Activated CD4-positive, alpha-beta T cell treated with anti-CD3 and anti-CD28 coated beads, Interleukin-2, amount 10 ng/mL, durations not matched to agents 7 days and 5 days (primary cell): Measurements from ENCODE around the gene TRMU. TPM values are rescaled to one million over a fixed set of nuclear protein-coding genes. Genes with fewer than 3 reads are reported as not detected.
"Not testable (repeated sequence)": the region's sequence is repeated elsewhere in the genome, so short reads cannot be mapped to it uniquely, and the experiment has no call there.

Experiments
- CTCF ChIA-PET: fragments of 350-600 bp; sonication (Branson Sonifier 250); formaldehyde crosslinking; loops from one replicate; lab custom pipeline; 2021; ENCODE audit warnings: antibody characterized with exemption; lab: Charles Lee
- POLR2A ChIA-PET: fragments of 350-600 bp; sonication (Branson Sonifier 250); formaldehyde crosslinking; loops from one replicate; lab custom pipeline; 2021; ENCODE audit warnings: antibody characterized with exemption; lab: Charles Lee
- DNase-seq: peaks from one replicate; pipeline ENCODE4 v3.0.0-alpha.2; 2020
- H3K27ac Mint-ChIP-seq: one replicate; pipeline ENCODE4 v1.8.0; 2021; ENCODE audit warnings: mild to moderate bottlenecking, moderate library complexity, mixed read lengths
- H3K27me3 Mint-ChIP-seq: one replicate; pipeline ENCODE4 v1.8.0; 2021; ENCODE audit warnings: mixed read lengths
- H3K36me3 Mint-ChIP-seq: one replicate; pipeline ENCODE4 v1.8.0; 2021; ENCODE audit warnings: low read depth, mixed read lengths
- H3K4me1 Mint-ChIP-seq: one replicate; pipeline ENCODE4 v1.8.0; 2021; ENCODE audit warnings: mixed read lengths
- H3K4me3 Mint-ChIP-seq: one replicate; pipeline ENCODE4 v1.8.0; 2021; ENCODE audit warnings: mild to moderate bottlenecking, moderate library complexity, mixed read lengths
- H3K9me3 Mint-ChIP-seq: one replicate; pipeline ENCODE4 v1.8.0; 2021; ENCODE audit warnings: mixed read lengths
- total RNA-seq, 2 experiments: library from RNA; stranded (reverse); gene quantifications; one replicate each; pipeline ENCODE4 v1.2.3, GENCODE V29; 2021

TRMU gene
- total RNA-seq, 2 experiments from 2014 or later = 74.3 to 74.4 TPM

- no peak overlapping the region for H3K4me3 Mint-ChIP-seq
- DNase-seq = no peak
- H3K9me3 Mint-ChIP-seq = no peaks in the 10 kb centered on the region
- no peaks in the 10 kb centered on the region for H3K27me3 Mint-ChIP-seq
- ChIA-PET POLR2A (no interaction called here), CTCF (no interaction called here)
- peaks cover 7% of the 10 kb centered on the region for H3K4me1 Mint-ChIP-seq
- no peaks in the 10 kb centered on the region for H3K36me3 Mint-ChIP-seq
- no peak overlapping the region for H3K27ac Mint-ChIP-seq
These were observed 59.1 kb downstream of the TRMU start for GRCh38 chr22:46394622-46395021.

DNA sequence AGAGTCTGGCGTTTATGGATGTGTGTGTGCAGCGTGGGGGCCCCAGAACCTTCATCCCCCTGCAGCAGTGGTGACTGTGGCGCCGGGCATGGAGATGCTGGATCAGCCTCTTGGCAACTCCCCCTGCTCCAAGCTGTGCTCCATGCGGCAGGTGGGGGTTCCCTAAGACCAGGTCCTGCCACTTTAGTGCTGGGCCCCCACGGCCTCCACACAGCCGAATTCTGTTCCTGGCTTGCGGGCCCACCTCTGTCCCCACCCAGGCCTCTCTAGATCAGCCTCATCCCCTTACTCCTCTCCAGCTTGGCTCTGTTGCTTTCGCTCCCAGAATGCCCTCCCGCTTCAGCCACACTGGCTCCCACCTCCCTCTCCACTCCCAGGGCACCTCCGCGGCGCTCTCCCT lies 59.6 kb downstream of the TRMU start:
- Mint-ChIP-seq H3K27ac (no peak overlapping the region), H3K27me3 (no peaks in the 10 kb centered on the region)
- CTCF ChIA-PET = no interaction called here

DNA sequence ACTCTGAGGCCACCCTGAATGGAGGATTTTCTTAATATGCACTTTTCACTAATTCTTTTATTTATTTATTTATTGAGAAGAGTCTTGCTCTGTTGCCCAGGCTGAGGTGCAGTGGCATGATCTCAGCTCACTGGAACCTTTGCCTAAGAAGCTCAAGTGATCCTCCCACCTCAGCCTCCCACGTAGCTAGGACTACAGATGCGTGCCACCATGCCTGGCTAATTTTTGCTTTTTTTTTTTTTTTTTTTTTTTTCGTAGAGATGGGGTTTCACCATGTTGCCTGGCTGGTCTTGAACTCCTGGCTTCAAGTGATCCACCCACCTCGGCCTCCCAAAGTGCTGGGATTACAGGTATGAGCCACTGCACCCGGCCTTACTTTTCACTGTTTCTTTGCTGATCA lies 61.5 kb downstream of the TRMU start:
- DNase-seq, H3K4me3 Mint-ChIP-seq, H3K4me1 Mint-ChIP-seq, H3K36me3 Mint-ChIP-seq, H3K27me3 Mint-ChIP-seq, H3K9me3 Mint-ChIP-seq, POLR2A ChIA-PET: not testable (repeated sequence)
- peak overlapping the region; percentile 50 for H3K27ac Mint-ChIP-seq
- CTCF ChIA-PET = interaction anchor here (1.6 kb wide), 1 partner anchor 29 kb away, joined by 3 read pairs; no protein-coding TSS in a partner anchor

More for the DNA sequence above, 59.6 kb downstream of the TRMU start:
- Mint-ChIP-seq H3K4me3 (no peak overlapping the region), H3K36me3 (no peaks in the 10 kb centered on the region), H3K4me1 (peaks cover 7% of the 10 kb centered on the region), H3K9me3 (no peaks in the 10 kb centered on the region)
- POLR2A ChIA-PET = no interaction called here
- DNase-seq = no peak

- no peak for DNase-seq
These were observed 62.0 kb downstream of the TRMU start for GRCh38 chr22:46397514-46397913.

DNA sequence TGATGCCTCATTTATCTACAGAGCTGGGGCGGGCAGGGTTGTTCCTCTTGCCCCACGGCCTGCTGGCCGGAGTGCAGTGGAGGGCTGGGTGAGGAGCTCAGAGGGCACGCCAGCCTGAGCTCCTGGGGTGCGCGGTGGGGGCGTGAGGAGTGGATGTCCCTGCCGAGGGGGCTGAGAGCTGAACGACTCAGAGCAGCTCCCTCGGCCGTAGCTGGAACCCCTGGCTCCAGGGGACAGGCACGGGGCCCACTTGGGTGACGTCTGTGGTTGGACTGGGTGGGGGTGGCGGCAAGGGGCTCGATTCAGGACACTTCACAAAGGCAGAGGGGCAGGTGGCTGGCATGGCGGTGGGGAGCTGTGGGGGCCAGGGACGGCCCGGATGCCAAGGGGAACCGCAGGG lies 62.4 kb downstream of the TRMU start:
- no peak overlapping the region for H3K4me3 Mint-ChIP-seq
- POLR2A ChIA-PET = no interaction called here
- CTCF ChIA-PET = interaction anchor here (1.6 kb wide), 1 partner anchor 30 kb away, joined by 3 read pairs; no protein-coding TSS in a partner anchor
- no peaks in the 10 kb centered on the region for H3K36me3 Mint-ChIP-seq
- no peak for DNase-seq
- peaks cover 7% of the 10 kb centered on the region for H3K4me1 Mint-ChIP-seq
- no peaks in the 10 kb centered on the region for H3K9me3 Mint-ChIP-seq
- H3K27me3 Mint-ChIP-seq = peaks cover 4% of the 10 kb centered on the region
- no peak overlapping the region for H3K27ac Mint-ChIP-seq

More at GRCh38 chr22:46397514-46397913, 62.0 kb downstream of the TRMU start:
- no peaks in the 10 kb centered on the region for H3K36me3 Mint-ChIP-seq
- CTCF ChIA-PET = interaction anchor here (1.6 kb wide), 1 partner anchor 30 kb away, joined by 3 read pairs; no protein-coding TSS in a partner anchor
- H3K4me3 Mint-ChIP-seq = no peak overlapping the region
- H3K27ac Mint-ChIP-seq = peak overlapping the region; percentile 50
- peaks cover under 1% of the 10 kb centered on the region for H3K27me3 Mint-ChIP-seq
- no peaks in the 10 kb centered on the region for H3K9me3 Mint-ChIP-seq
- peaks cover 7% of the 10 kb centered on the region for H3K4me1 Mint-ChIP-seq
- POLR2A ChIA-PET = no interaction called here

DNA sequence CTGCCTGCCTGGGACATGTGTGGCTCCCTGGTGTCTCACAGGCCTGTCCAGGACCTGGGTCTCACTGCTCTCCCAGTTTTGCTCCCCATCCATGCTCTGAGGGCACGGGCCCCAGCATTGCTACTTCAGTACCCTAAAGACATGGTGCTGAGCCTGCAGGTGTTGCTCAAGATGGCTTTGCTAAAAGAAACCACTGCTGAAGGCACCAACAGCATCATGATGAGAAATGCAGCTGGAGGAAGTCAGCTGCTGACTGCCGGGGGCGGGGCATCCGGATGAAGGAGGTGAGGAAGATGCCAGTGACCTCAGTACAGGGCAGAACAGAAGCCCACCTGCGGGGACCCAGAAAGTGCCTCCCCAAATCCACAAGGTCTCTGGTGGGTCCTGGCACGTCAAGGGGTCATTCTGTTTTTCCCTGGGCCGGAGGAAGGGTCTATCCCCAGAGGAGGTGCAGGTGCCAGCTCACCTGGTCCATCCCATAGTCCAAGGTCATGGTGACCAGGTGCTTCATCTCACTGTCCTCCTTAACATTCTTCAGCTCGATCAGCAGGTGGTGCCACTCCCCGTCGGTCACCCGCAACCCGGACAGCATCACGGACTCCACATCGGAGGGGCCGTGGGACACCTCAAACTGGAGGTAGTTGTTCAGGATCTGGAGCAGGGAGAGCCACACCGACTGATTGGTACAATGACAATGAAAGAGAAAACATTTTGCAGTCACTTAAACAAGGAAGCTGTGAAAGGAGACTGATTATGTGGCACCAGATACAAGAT lies 63.9 kb downstream of the TRMU start:
- H3K27ac Mint-ChIP-seq = peak overlapping the region; percentile 54

GRCh38 chr22:46401370-46401769 lies 65.9 kb downstream of the TRMU start:
- no peak for DNase-seq
- ChIA-PET CTCF (no interaction called here), POLR2A (no interaction called here)
- Mint-ChIP-seq H3K4me1 (peaks cover 7% of the 10 kb centered on the region), H3K27ac (no peak overlapping the region), H3K36me3 (no peaks in the 10 kb centered on the region), H3K9me3 (no peaks in the 10 kb centered on the region), H3K4me3 (no peak overlapping the region), H3K27me3 (peaks cover 5% of the 10 kb centered on the region)

More for the DNA sequence above, 63.9 kb downstream of the TRMU start:
- Mint-ChIP-seq H3K4me3 (no peak overlapping the region), H3K4me1 (peaks cover 7% of the 10 kb centered on the region), H3K36me3 (no peaks in the 10 kb centered on the region), H3K27me3 (peaks cover 5% of the 10 kb centered on the region), H3K9me3 (no peaks in the 10 kb centered on the region)
- no peak for DNase-seq
- ChIA-PET CTCF (interaction anchor here (1.3 kb wide), 1 partner anchor 12 kb away, joined by 3 read pairs; no protein-coding TSS in a partner anchor), POLR2A (no interaction called here)

DNA sequence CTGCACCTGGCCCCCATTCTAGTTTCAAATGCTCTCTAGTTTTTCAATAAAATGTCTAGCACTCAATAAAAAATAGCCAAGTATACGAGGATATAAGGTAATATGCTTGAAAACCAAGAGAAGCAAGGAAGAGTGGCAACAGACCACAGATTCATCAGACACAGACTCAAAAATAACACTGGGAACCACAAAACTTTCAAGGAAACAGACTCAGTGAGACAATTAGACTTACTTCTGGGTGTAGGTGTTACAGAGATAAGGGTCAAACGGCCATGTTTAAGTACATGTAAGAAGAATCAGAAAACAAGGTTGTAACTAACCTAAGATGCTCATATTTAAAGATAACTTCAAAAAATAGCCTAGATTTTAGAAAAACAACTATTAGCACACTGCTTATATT lies 67.0 kb downstream of the TRMU start:
- Mint-ChIP-seq H3K4me3 (no peak overlapping the region), H3K4me1 (peaks cover 7% of the 10 kb centered on the region), H3K27me3 (peaks cover 5% of the 10 kb centered on the region), H3K27ac (no peak overlapping the region), H3K9me3 (no peaks in the 10 kb centered on the region), H3K36me3 (no peaks in the 10 kb centered on the region)
- no peak for DNase-seq
- ChIA-PET CTCF (no interaction called here), POLR2A (interaction anchor here (0.7 kb wide), 1 partner anchor 34 kb away, joined by 4 read pairs; no protein-coding TSS in a partner anchor)

- DNase-seq, POLR2A ChIA-PET, H3K36me3 Mint-ChIP-seq, H3K27ac Mint-ChIP-seq, H3K27me3 Mint-ChIP-seq, H3K4me1 Mint-ChIP-seq, H3K4me3 Mint-ChIP-seq, H3K9me3 Mint-ChIP-seq: not testable (repeated sequence)
- CTCF ChIA-PET = interaction anchor here (0.6 kb wide), 1 partner anchor 61 kb away, joined by 3 read pairs; no protein-coding TSS in a partner anchor
These were observed 68.4 kb downstream of the TRMU start for GRCh38 chr22:46403880-46404279.

DNA sequence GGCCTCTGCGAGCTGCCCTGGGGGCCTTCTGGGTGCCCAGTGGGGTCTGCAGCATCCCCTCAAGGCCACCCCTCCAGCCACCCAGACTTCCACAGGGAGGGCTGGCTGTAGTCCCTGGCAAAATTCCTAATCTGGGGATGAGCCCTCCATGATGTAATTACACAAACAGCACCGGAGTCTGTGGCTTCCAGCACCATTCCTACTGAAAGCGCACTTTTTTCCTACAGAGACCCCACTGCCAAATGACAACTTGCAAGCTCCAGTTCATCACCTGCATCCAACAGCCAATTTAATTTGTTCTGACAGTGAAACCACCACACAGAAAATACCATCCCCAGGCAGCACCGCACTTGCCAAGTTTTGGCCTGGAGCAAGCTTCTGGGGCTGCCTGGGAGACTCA lies 70.4 kb downstream of the TRMU start:
- no peak for DNase-seq
- no peaks in the 10 kb centered on the region for H3K9me3 Mint-ChIP-seq
- H3K27me3 Mint-ChIP-seq = peaks cover 5% of the 10 kb centered on the region
- CTCF ChIA-PET = no interaction called here
- POLR2A ChIA-PET = no interaction called here
- H3K36me3 Mint-ChIP-seq = no peaks in the 10 kb centered on the region
- peaks cover 2% of the 10 kb centered on the region for H3K4me1 Mint-ChIP-seq
- no peak overlapping the region for H3K4me3 Mint-ChIP-seq
- H3K27ac Mint-ChIP-seq = no peak overlapping the region

DNA sequence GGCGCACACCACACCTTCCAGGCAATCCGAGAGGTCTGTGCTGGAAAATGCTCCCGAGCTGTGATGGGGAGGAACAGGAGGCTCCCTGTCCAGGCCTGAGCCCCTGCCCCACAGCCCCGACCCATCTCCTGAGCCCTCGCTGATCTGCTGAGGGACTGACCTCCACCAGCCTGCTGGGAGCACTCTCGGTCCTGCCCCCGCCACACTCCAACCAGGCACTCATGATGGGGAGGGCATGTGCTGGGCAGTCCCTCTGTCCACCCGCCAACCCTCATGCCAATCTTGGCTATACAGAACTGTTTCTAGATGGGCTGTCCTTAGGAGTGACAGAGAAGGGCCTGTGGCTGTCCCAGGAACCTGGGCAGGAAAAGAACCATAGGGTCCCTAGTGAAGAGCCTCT lies 70.8 kb downstream of the TRMU start:
- Mint-ChIP-seq H3K9me3 (no peaks in the 10 kb centered on the region), H3K4me3 (no peak overlapping the region), H3K27ac (no peak overlapping the region), H3K36me3 (no peaks in the 10 kb centered on the region), H3K4me1 (peaks cover 2% of the 10 kb centered on the region), H3K27me3 (peaks cover 5% of the 10 kb centered on the region)
- ChIA-PET POLR2A (no interaction called here), CTCF (no interaction called here)
- DNase-seq = no peak

DNA sequence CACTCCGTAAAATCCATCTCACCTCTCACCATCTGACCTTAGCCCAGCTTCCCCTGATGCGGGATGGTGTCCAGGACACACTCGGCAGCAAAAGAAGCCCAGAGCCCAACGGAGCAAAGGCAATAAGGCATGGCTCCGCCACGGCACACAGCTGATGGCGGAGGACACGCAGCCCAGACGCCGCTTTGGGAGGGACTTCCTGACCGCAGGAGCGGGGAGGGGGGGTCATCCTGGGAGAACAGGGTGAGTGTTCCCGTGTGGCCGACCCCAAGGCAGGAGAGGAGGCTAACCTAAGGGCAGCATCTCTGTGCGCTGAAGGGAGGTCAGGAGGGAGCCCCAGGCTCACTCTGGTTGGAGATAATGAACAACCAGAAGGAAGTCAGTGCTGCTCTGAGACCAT lies 71.3 kb downstream of the TRMU start:
- no peak overlapping the region for H3K27ac Mint-ChIP-seq
- POLR2A ChIA-PET = no interaction called here
- no peak for DNase-seq
- peaks cover 5% of the 10 kb centered on the region for H3K27me3 Mint-ChIP-seq
- CTCF ChIA-PET = no interaction called here
- no peaks in the 10 kb centered on the region for H3K9me3 Mint-ChIP-seq
- no peak overlapping the region for H3K4me3 Mint-ChIP-seq
- no peaks in the 10 kb centered on the region for H3K36me3 Mint-ChIP-seq
- peaks cover 2% of the 10 kb centered on the region for H3K4me1 Mint-ChIP-seq
